Dedifferentiated amniotic fluid mesenchymal stem cell (primary cell): ENCODE results near the gene SORCS1.
"Not testable (repeated sequence)": the region's sequence is repeated elsewhere in the genome, so short reads cannot be mapped to it uniquely, and the experiment has no call there.

Source experiments
- DNase-seq: peaks from one replicate; pipeline ENCODE4 v3.0.0-alpha.2; 2016; ENCODE audit errors: extremely low spot score

SORCS1 gene

GRCh38 chr10:106947643-106948042, 216.9 kb downstream of the SORCS1 start:
- DNase-seq = no peak

GRCh38 chr10:106942035-106942662, 222.4 kb downstream of the SORCS1 start:
- DNase-seq = no peak

GRCh38 chr10:106941297-106942034, 223.0 kb downstream of the SORCS1 start:
- no peak for DNase-seq

GRCh38 chr10:106938513-106938912, 226.0 kb downstream of the SORCS1 start:
- DNase-seq = no peak

- no peak for DNase-seq
Observed at GRCh38 chr10:106935978-106936451, 228.5 kb downstream of the SORCS1 start.

- no peak for DNase-seq
Observed at GRCh38 chr10:106931853-106932249, 232.7 kb downstream of the SORCS1 start.

GRCh38 chr10:106931159-106931852, 233.2 kb downstream of the SORCS1 start:
- no peak for DNase-seq

GRCh38 chr10:106930751-106931150, 233.8 kb downstream of the SORCS1 start:
- DNase-seq = no peak

GRCh38 chr10:106929291-106929895, 235.1 kb downstream of the SORCS1 start:
- DNase-seq = no peak

GRCh38 chr10:106928151-106928550, 236.4 kb downstream of the SORCS1 start:
- not testable (repeated sequence) for DNase-seq

- no peak for DNase-seq
Observed at GRCh38 chr10:106925191-106925590, 239.3 kb downstream of the SORCS1 start.

GRCh38 chr10:106920538-106920937, 244.0 kb downstream of the SORCS1 start:
- no peak for DNase-seq

GRCh38 chr10:106919871-106920282, 244.6 kb downstream of the SORCS1 start:
- no peak for DNase-seq

- no peak for DNase-seq
Observed at GRCh38 chr10:106917452-106918055, 247.0 kb downstream of the SORCS1 start.

GRCh38 chr10:106914016-106914415, 250.5 kb downstream of the SORCS1 start:
- DNase-seq = no peak

GRCh38 chr10:106913348-106913747, 251.2 kb downstream of the SORCS1 start:
- DNase-seq = no peak

GRCh38 chr10:106911096-106911495, 253.4 kb downstream of the SORCS1 start:
- DNase-seq = no peak

GRCh38 chr10:106910666-106911065, 253.8 kb downstream of the SORCS1 start:
- no peak for DNase-seq

- no peak for DNase-seq
Observed at GRCh38 chr10:106908225-106908624, 256.3 kb downstream of the SORCS1 start.

GRCh38 chr10:106904209-106904608, 260.3 kb downstream of the SORCS1 start:
- no peak for DNase-seq

- DNase-seq = no peak
Observed at GRCh38 chr10:106903180-106903579, 261.3 kb downstream of the SORCS1 start.
